Adrenal gland (tissue), 12 donors: ENCODE results near the gene SKOR1. TPM values are rescaled to one million over a fixed set of nuclear protein-coding genes. Genes with fewer than 3 reads are reported as not detected.
A peak's percentile ranks its signal among the peaks of the same experiment; 100 is the strongest.

ENCODE experiments used
- DNase-seq, 7 donors: peaks; one replicate each; pipeline ENCODE4 v3.0.0-alpha.2; 2019 to 2020
- H3K27ac ChIP-seq, 5 donors: fragments of 200-600 bp; sonication (generic) in 4 of 5; 1 replicate in 3 of 5; 2 replicates in 2 of 5; pipeline versions ENCODE4 v1.5.1 to v1.8.0; 2016 to 2020; ENCODE audit warnings: mild to moderate bottlenecking in 1 of 5
- H3K27me3 ChIP-seq: fragments of 200-600 bp; 2 replicates; pipeline ENCODE4 v1.8.0; 2021
- H3K36me3 ChIP-seq, 2 donors: fragments of 200-600 bp; replicated peaks in 1 of 2; 1 replicate in 1 of 2; 2 replicates in 1 of 2; pipeline versions ENCODE4 v1.5.1 to v1.8.0; 2018 to 2022
- H3K4me1 ChIP-seq, 2 donors: fragments of 200-600 bp; replicated peaks in 1 of 2; 1 replicate in 1 of 2; 2 replicates in 1 of 2; pipeline versions ENCODE4 v1.5.1 to v1.8.0; 2018 to 2021
- H3K4me3 ChIP-seq, 4 donors: fragments of 200-600 bp; sonication (generic) in 3 of 4; one replicate each; pipeline ENCODE4 v1.5.1; 2016 to 2018
- H3K9me3 ChIP-seq, 3 donors: fragments of 200-600 bp; sonication (generic) in 1 of 3; replicated peaks in 1 of 3; 1 replicate in 2 of 3; 2 replicates in 1 of 3; pipeline versions ENCODE4 v1.5.1 to v1.8.0; 2016 to 2021
- CTCF ChIP-seq, 6 experiments: fragments of 450-650 bp in 4 of 6; fragments of 200-600 bp in 2 of 6; sonication (generic) in 1 of 6; IDR thresholded peaks; 1 replicate in 5 of 6; 2 replicates in 1 of 6; pipeline versions ENCODE4 v1.5.1 to v1.8.0; 2016 to 2021; ENCODE audit warnings: antibody characterized with exemption in 6 of 6, mild to moderate bottlenecking in 2 of 6, moderate library complexity in 1 of 6
- POLR2A ChIP-seq, 2 donors: fragments of 450-650 bp; IDR thresholded peaks; one replicate each; pipeline ENCODE4 v1.6.1; 2017; ENCODE audit warnings: antibody characterized with exemption in 2 of 2, mild to moderate bottlenecking in 2 of 2, moderate library complexity in 1 of 2
- WGBS, 4 donors: extraction: QIAGEN DNeasy Blood & Tissue Kit in 2 of 4; methylation state at CpG; one replicate each; pipeline versions ENCODE4 v1.1.5 to v1.1.7; 2013 to 2017; 5-methylcytosine and 5-hydroxymethylcytosine counted together
- intact Hi-C, 2 donors: fragments of 100-400 bp; cut with DNase I; formaldehyde crosslinking; loops; one replicate each; pipeline versions ENCODE4 v1.14.1 to v1.15.0; 2022 to 2023
- polyA plus RNA-seq, 3 donors: library from polyadenylated mRNA; stranded (reverse); fragments of 200-250 nt in 2 of 3; fragments of 350-450 nt in 1 of 3; fragmentation: Illumina TruSeq in 1 of 3; extraction: RNeasy Lipid Tissue Mini Kit (QIAGEN cat#74804) in 1 of 3; gene quantifications; one replicate each; pipeline ENCODE4 v1.2.3, GENCODE V29; 2013 to 2014
- total RNA-seq, 9 donors: library from RNA; depleted of rRNA in 4 of 9; stranded (reverse); fragments of >200 nt in 4 of 9; fragments of 120-200 nt in 1 of 9; fragmentation: NEBNext Ultra II Directional in 1 of 9; extraction: Animal tissue kit (Norgen Biotek cat#: 25700) in 1 of 9; gene quantifications; one replicate each; pipeline versions ENCODE4 v1.1.0 to v1.2.4, GENCODE V29; 2013 to 2023
- donor health status: healthy with polysubstance abuse.
- donor health status: Bipolar disorder and iron deficiency.
- donor health status: DM: yes; HTN: yes; CAD: no.
- donor health status: DM: no; HTN: no; CAD: no.
- donor health status: DM: no; HTN: no; CAD: no.
- donor health status: DM: yes; HTN: yes; CAD: no.

SKOR1 gene
- total and polyA plus RNA-seq, 12 donors, result 0.17 to 1.3 (median 0.53) TPM; not detected in 1

GRCh38 chr15:67833710-67834511 is 8.6 kb downstream of the SKOR1 start:
- peak overlapping the region in 1 of 4 donors; percentile 22 for H3K4me3 ChIP-seq
- peak in 3 of 7 donors; percentile 44 to 48 (median 47) for DNase-seq
- TF ChIP-seq CTCF (IDR thresholded peaks at IDR 0.05), result peak; percentile 12 to 49 (median 34)
- TF ChIP-seq POLR2A (IDR thresholded peaks at IDR 0.05), result no peak
- no peaks in the 10 kb centered on the region for H3K9me3 ChIP-seq
- peaks cover 11 to 42% of the 10 kb centered on the region in 2 donors for H3K4me1 ChIP-seq
- intact Hi-C loops, result loop anchor here (2.0 to 10.0 kb wide), 4 partner anchors 309 to 889 kb away; partner anchors contain the start of gene C15orf61 (in 1 of the 2)
- H3K27me3 ChIP-seq, result peaks cover 64% of the 10 kb centered on the region
- 3 to 13% (median 5%) methylated on average over 13 to 44 of the region's 44 CpGs for WGBS, 4 donors
- no peak overlapping the region for H3K27ac ChIP-seq
- no peaks in the 10 kb centered on the region for H3K36me3 ChIP-seq

DNA sequence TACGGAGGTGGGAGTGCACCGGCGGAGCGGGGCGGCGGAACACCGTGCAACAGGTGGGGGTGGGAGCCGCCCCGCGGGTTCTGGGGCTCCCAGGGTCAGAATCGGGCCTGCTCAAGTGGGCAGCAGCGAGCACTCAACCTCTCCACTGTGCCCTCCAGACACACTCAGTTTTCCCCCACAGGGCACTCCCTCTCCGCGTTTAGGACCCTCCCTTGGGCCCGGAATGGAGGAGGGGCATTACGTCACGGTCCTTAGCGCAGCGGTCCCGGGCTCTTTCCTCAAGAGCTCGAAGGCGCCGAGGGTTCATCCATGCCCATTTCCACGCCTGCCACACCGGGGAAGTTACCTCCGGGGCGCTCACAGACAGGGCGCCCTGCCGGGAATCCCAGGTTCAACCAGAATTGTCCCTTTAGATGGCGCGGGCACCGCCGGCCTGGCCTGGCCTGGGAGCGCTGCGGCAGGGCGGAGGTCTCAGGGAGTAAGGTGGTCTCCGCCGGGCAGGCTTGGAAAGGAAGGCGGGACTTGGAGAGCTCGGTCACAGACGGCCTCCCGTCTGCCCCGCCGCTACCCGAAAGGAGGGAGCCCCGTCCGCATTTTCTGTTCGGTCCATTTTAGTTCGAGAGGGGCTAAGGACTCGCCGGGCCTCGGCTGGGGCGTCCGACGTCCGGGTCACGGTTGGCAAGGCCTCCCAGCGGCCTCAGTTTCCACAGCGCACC is 9.4 kb downstream of the SKOR1 start:
- DNase-seq, result no peak
- H3K36me3 ChIP-seq, result no peaks in the 10 kb centered on the region
- TF ChIP-seq POLR2A (IDR thresholded peaks at IDR 0.05) (no peak), CTCF (IDR thresholded peaks at IDR 0.05) (no peak)
- H3K4me3 ChIP-seq, result peak overlapping the region in 2 of 4 donors; percentile 18 to 22
- no peaks in the 10 kb centered on the region for H3K9me3 ChIP-seq
- H3K4me1 ChIP-seq, result peaks cover 11 to 45% of the 10 kb centered on the region in 2 donors
- intact Hi-C loops, result loop anchor here (5.0 to 10.0 kb wide), 4 partner anchors 310 to 890 kb away; partner anchors contain the start of gene C15orf61 (in 1 of the 2)
- peaks cover 56% of the 10 kb centered on the region for H3K27me3 ChIP-seq
- H3K27ac ChIP-seq, result no peak overlapping the region
- whole genome bisulfite sequencing, 4 donors, result 6 to 11% (median 10%) methylated on average over 26 to 59 of the region's 59 CpGs

GRCh38 chr15:67835297-67836133 is 10.2 kb downstream of the SKOR1 start:
- H3K27ac ChIP-seq, result no peak overlapping the region
- no peak for TF ChIP-seq POLR2A (IDR thresholded peaks at IDR 0.05)
- H3K4me1 ChIP-seq, result peaks cover 11 to 45% of the 10 kb centered on the region in 2 donors
- no peaks in the 10 kb centered on the region for H3K9me3 ChIP-seq
- intact Hi-C loops, result loop anchor here (5.0 to 10.0 kb wide), 4 partner anchors 311 to 891 kb away; partner anchors contain the start of gene C15orf61 (in 1 of the 2)
- peak in 1 of 7 donors; percentile 26 for DNase-seq
- WGBS, 4 donors, result 7 to 23% (median 12%) methylated on average over 16 to 59 of the region's 59 CpGs
- no peaks in the 10 kb centered on the region for H3K36me3 ChIP-seq
- H3K4me3 ChIP-seq, result peak overlapping the region in 2 of 4 donors; percentile 18 to 22
- peaks cover 48% of the 10 kb centered on the region for H3K27me3 ChIP-seq

DNA sequence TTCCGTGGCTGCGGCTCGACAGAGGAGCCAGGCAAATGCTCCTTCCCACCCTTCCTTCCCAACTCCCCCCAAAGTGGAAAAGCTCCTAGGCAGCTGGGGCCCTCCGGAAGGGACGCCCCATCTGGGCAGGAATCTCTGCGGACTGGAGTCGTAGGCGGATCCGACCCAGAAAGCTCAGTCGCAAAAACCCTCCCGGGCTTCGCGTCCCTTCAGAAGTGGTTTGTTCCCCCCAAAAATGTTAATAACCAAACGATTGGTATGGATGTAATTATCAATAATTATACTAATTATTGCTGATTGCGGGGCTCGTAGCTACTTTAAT is 10.8 kb downstream of the SKOR1 start:
- Histone ChIP-seq H3K27ac (no peak overlapping the region), H3K4me3 (peak overlapping the region in 2 of 4 donors; percentile 18 to 22), H3K27me3 (peaks cover 42% of the 10 kb centered on the region), H3K9me3 (no peaks in the 10 kb centered on the region), H3K4me1 (peaks cover 11 to 45% of the 10 kb centered on the region in 2 donors), H3K36me3 (no peaks in the 10 kb centered on the region)
- DNase-seq, result no peak
- WGBS, 4 donors, result 5 to 19% (median 12%) methylated on average over 13 to 16 of the region's 16 CpGs
- TF ChIP-seq CTCF (IDR thresholded peaks at IDR 0.05) (no peak), POLR2A (IDR thresholded peaks at IDR 0.05) (no peak)
- intact Hi-C loops, result loop anchor here (5.0 to 10.0 kb wide), 4 partner anchors 311 to 891 kb away; partner anchors contain the start of gene C15orf61 (in 1 of the 2)
